Panc1 (cell line): ENCODE measurements around the gene C12orf57.

Experiments used
- CTCF ChIP-seq: fragments of 450-650 bp; IDR thresholded peaks from 2 replicates; pipeline ENCODE4 v1.5.1; 2017; ENCODE audit warnings: mild to moderate bottlenecking
- POLR2AphosphoS5 ChIP-seq: IDR thresholded peaks from 2 replicates; pipeline ENCODE4 v1.6.1; 2012; ENCODE audit warnings: mild to moderate bottlenecking, low read depth, low read length, moderate library complexity
- REST ChIP-seq, 2 experiments: IDR thresholded peaks; 2 replicates each; pipeline ENCODE4 v1.6.1; 2011 to 2012; ENCODE audit warnings: low read depth in 2 of 2, control low read depth in 1 of 2, low read length in 1 of 2, mild to moderate bottlenecking in 1 of 2, moderate library complexity in 1 of 2; ENCODE audit not compliant: insufficient read depth in 1 of 2
- SIN3A ChIP-seq: IDR thresholded peaks from 2 replicates; pipeline ENCODE4 v1.6.1; 2012; ENCODE audit warnings: low read depth, mild to moderate bottlenecking, low read length, moderate library complexity, borderline replicate concordance; ENCODE audit not compliant: insufficient read depth
- TCF7L2 ChIP-seq: IDR thresholded peaks from 2 replicates; pipeline ENCODE4 v1.6.1; 2011; ENCODE audit warnings: mild to moderate bottlenecking, low read depth, low read length, inconsistent platforms

DNA sequence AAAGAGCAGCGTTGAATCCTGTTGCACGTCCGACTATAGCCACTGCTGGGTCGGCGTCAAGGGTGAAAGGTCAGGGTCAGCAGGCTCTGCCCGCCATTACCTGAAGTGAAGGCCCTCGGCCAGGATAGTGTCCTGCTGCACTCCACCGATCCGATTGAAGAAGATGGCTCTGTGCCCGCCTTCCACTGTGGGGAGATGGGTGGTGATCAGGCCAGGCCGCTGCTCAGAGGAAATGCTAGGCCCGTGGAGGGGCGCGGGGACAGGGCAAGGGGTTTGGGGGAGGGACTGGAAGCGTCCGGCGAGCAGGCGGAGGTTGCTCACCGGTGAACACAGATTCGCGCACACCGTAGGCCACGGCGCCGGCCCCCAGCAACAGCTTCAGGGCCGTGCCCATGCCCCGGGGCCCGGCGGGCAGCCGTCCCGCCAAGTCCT lies 26.3 kb downstream of the C12orf57 start:
- TF ChIP-seq CTCF (no peak), POLR2AphosphoS5 (no peak), REST (IDR thresholded peaks at IDR 0.05; ENCODE audit: insufficient read depth in 1 of 2, low read depth in 2 of 2, low read length in 1 of 2) (no peak), SIN3A (no peak), TCF7L2 (no peak)
